Uterus (tissue), 2 donors: ENCODE measurements around the gene SPIRE1.

Experiments
- POLR2A ChIP-seq, 2 donors: fragments of 450-650 bp; IDR thresholded peaks; one replicate each; pipeline ENCODE4 v1.6.1; 2016; ENCODE audit warnings: antibody characterized with exemption in 2 of 2, mild to moderate bottlenecking in 1 of 2, moderate library complexity in 1 of 2
- TF ChIP-seq, protein P1 (sequence below), 4 experiments: fragments of 200-600 bp in 2 of 4; fragments of 450-650 bp in 2 of 4; sonication (generic) in 2 of 4; IDR thresholded peaks; one replicate each; pipeline ENCODE4 v1.5.1; 2016 to 2019; ENCODE audit warnings: antibody characterized with exemption in 4 of 4, mild to moderate bottlenecking in 2 of 4, moderate library complexity in 1 of 4

DNA sequence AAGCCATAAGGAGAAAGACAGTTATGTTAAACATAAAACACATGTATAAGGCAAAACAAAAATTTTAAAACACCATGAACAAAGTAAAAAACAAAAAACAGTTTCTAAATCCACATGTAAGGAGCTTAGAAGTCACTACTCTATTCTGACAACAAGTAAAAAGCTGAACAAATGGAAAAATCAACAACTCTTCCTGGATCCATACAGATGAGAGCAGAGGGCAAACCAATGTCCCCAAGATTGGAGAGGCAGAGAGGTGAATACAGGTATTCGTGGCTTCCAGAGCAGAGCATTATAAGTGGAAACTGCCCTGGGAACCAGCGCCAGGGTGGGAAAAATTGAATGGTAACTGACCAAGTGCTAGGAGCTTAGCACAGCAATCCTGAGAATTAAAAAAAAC lies 93.5 kb downstream of the SPIRE1 start:
- TF ChIP-seq, protein P1, sequence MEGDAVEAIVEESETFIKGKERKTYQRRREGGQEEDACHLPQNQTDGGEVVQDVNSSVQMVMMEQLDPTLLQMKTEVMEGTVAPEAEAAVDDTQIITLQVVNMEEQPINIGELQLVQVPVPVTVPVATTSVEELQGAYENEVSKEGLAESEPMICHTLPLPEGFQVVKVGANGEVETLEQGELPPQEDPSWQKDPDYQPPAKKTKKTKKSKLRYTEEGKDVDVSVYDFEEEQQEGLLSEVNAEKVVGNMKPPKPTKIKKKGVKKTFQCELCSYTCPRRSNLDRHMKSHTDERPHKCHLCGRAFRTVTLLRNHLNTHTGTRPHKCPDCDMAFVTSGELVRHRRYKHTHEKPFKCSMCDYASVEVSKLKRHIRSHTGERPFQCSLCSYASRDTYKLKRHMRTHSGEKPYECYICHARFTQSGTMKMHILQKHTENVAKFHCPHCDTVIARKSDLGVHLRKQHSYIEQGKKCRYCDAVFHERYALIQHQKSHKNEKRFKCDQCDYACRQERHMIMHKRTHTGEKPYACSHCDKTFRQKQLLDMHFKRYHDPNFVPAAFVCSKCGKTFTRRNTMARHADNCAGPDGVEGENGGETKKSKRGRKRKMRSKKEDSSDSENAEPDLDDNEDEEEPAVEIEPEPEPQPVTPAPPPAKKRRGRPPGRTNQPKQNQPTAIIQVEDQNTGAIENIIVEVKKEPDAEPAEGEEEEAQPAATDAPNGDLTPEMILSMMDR (IDR thresholded peaks at IDR 0.05), result no peak
- no peak for TF ChIP-seq POLR2A (IDR thresholded peaks at IDR 0.05)
